Measurements from ENCODE around the gene CFD. TPM values are rescaled to one million over a fixed set of nuclear protein-coding genes. Genes with fewer than 3 reads are reported as not detected.

CFD gene
- total RNA-seq: 4.4 and 6.4 TPM in 2 replicates

GRCh38 chr19:858868-859843 is at the start of gene CFD:
Gene CFD (plus strand): TSS chr19:859664. CDS start chr19:859690, 26 bp downstream.

DNA sequence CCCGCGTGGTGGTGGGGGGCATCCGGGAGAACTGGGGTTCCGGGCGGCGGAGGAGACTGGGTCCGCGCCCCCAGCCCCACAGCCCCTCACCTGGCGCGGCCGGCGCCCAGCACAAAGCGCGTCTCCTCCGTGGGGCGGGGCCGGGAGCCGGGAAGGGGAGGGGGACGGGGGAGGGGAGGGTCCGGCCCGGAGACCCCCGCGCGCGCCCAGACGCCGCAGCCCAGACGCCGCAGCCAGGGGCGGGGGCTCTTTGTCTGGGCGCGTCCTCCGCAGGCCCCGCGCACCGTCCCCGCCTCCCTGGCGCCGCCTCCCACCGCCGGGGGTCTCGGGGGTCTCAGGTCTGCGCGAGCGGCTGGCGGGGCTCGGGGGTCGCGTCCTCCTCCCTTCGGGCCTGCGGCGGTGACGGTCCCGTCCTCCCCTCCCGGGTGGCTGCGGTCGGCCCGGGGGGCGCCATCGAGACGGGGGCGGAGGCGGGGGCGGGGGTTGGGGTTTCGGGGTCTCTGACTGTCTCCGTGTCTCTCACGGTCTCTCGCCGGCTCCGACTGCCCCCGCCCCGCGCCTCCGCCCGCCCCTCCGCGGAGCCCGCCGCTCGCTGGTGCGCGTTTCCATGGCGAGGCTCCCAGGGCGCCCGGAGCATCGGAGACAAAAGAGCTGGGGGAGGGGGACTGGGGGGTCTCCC is 37.5 kb upstream of the CFD start, which contains the start of gene PLPPR3:
TSS of gene PLPPR3 (minus strand) at position 131 of the 679 bp plus-strand sequence. CDS start 396 bp downstream, outside the sequence.

GRCh38 chr19:827710-828321 is 31.6 kb upstream of the CFD start, which contains the start of gene AZU1:
Gene AZU1 (plus strand): TSS chr19:827837. CDS start chr19:827847, 10 bp downstream.

GRCh38 chr19:840519-841206 is 18.8 kb upstream of the CFD start, which contains the start of gene PRTN3:
Gene PRTN3 (plus strand): TSS chr19:840999. CDS start chr19:841009, 10 bp downstream.

DNA sequence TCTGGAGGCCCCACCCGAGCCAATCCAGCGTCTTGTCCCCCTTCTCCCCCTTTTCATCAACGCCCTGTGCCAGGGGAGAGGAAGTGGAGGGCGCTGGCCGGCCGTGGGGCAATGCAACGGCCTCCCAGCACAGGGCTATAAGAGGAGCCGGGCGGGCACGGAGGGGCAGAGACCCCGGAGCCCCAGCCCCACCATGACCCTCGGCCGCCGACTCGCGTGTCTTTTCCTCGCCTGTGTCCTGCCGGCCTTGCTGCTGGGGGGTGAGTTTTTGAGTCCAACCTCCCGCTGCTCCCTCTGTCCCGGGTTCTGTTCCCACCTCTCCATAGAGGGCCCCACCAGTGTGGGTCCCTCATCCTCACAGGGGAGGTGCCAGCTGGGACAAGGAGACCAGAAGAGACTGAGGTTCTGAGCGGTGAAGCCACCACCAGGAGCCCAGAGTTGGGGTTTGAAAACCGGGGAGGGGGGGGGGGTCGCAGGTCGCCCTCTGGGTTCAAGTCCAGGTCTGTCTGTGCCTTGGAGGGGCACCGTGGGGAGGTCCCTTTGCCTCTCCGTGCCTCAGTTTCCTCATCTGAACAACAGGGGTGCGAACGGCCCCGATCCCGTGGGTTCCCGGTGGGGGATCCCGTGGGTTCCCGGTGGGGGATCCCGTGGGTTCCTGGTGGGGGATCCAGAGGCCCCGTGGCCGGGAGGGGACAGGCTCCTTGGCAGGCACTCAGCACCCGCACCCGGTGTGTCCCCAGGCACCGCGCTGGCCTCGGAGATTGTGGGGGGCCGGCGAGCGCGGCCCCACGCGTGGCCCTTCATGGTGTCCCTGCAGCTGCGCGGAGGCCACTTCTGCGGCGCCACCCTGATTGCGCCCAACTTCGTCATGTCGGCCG is 7.1 kb upstream of the CFD start, which contains the start of gene ELANE:
TSS of gene ELANE (plus strand) at position 168 of the 878 bp plus-strand sequence. CDS start at position 194, 26 bp downstream.

GRCh38 chr19:892894-893689 is 33.6 kb downstream of the CFD start, which contains the start of the genes MED16 and RNU6-9:
Gene MED16 (minus strand): TSS chr19:893187. CDS start chr19:891131, 2,056 bp downstream.
Gene RNU6-9 (plus strand): TSS chr19:893484.

Other genes starting within 250 kb of the CFD start
- 38.8 and 40.7 TPM in 2 replicates for gene POLRMT, start 226.1 kb upstream of the CFD start, total RNA-seq
- gene FGF22, start 219.8 kb upstream of the CFD start, total RNA-seq: not detected in 2 replicates
- gene RNF126, start 196.4 kb upstream of the CFD start, total RNA-seq: 40.3 and 49.2 TPM in 2 replicates
- 96.0 and 177 TPM in 2 replicates for gene FSTL3, start 183.3 kb upstream of the CFD start, total RNA-seq
- not detected in 2 replicates for gene PRSS57, start 164.2 kb upstream of the CFD start, total RNA-seq
- gene PALM, start 150.7 kb upstream of the CFD start, total RNA-seq: 0.34 and 23.0 TPM in 2 replicates
- 55.5 and 95.0 TPM in 2 replicates for gene MISP, start 108.6 kb upstream of the CFD start, total RNA-seq
- 120 and 273 TPM in 2 replicates for gene PTBP1, start 62.2 kb upstream of the CFD start, total RNA-seq
- under 0.01 and 0.28 TPM in 2 replicates for gene PLPPR3, start 37.7 kb upstream of the CFD start, total RNA-seq
- gene AZU1, start 31.8 kb upstream of the CFD start, total RNA-seq: not detected in 2 replicates
- not detected in 2 replicates for gene PRTN3, start 18.7 kb upstream of the CFD start, total RNA-seq
- gene ELANE, start 7.4 kb upstream of the CFD start, total RNA-seq: 0.07 TPM in 1 of 2 replicates, not detected in the other
- gene MED16, start 33.5 kb downstream of the CFD start, total RNA-seq: 19.5 and 32.9 TPM in 2 replicates
- not detected in 2 replicates for gene RNU6-9, start 33.8 kb downstream of the CFD start, total RNA-seq
- 40.5 and 46.1 TPM in 2 replicates for gene R3HDM4, start 53.6 kb downstream of the CFD start, total RNA-seq
- gene KISS1R, start 57.7 kb downstream of the CFD start, total RNA-seq: under 0.01 and 0.07 TPM in 2 replicates
- gene ARID3A, start 66.4 kb downstream of the CFD start, total RNA-seq: 12.0 and 12.4 TPM in 2 replicates
- gene WDR18, start 124.7 kb downstream of the CFD start, total RNA-seq: 61.9 and 65.2 TPM in 2 replicates
- gene GRIN3B, start 140.8 kb downstream of the CFD start, total RNA-seq: 1.4 and 2.1 TPM in 2 replicates
- 74.5 and 108 TPM in 2 replicates for gene TMEM259, start 161.5 kb downstream of the CFD start, total RNA-seq
- gene RNU6-2, start 161.9 kb downstream of the CFD start, total RNA-seq: not detected in 2 replicates
- gene CNN2, start 166.9 kb downstream of the CFD start, total RNA-seq: 143 and 272 TPM in 2 replicates
- 15.1 and 16.1 TPM in 2 replicates for gene ABCA7, start 180.4 kb downstream of the CFD start, total RNA-seq
- gene ARHGAP45, start 207.5 kb downstream of the CFD start, total RNA-seq: 4.6 and 4.8 TPM in 2 replicates
- 53.0 and 84.9 TPM in 2 replicates for gene POLR2E, start 235.7 kb downstream of the CFD start, total RNA-seq
- 220 and 224 TPM in 2 replicates for gene GPX4, start 244.3 kb downstream of the CFD start, total RNA-seq

All from nasal cavity respiratory epithelium epithelial cell of viscerocranial mucosa (primary cell).